Inflammatory macrophage treated with lipopolysaccharide for 1 hour (primary cell): ENCODE results near the gene HOXB1.

Experiments
- DNase-seq, 2 donors: peaks; one replicate each; pipeline ENCODE4 v3.0.0-alpha.2; 2020 to 2022

The HOXB1 gene

DNA sequence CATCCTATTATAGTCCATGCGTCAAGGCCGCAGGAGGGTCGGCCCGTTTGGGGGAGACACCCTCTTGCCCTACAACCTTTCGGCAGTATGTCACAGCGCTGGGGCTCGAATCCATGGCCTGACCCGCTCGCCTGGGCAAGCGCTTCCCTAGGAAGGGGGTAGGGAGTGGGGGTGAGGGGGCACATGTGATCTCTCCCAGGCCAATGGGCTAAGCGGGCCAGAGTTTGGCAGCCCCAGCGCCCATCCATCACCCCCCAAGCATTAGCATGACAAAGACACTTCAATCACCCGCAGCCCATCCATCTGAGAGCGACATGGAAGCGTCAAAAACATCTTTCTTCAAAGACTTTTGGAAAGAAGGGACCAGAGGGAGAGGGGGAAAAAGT is at the start of gene HOXB1:
Gene HOXB1, minus strand, starts transcription at position 125 of the 386 bp plus-strand sequence. Its CDS starts 107 bp downstream, at position 18.
- DNase-seq = no peak

DNA sequence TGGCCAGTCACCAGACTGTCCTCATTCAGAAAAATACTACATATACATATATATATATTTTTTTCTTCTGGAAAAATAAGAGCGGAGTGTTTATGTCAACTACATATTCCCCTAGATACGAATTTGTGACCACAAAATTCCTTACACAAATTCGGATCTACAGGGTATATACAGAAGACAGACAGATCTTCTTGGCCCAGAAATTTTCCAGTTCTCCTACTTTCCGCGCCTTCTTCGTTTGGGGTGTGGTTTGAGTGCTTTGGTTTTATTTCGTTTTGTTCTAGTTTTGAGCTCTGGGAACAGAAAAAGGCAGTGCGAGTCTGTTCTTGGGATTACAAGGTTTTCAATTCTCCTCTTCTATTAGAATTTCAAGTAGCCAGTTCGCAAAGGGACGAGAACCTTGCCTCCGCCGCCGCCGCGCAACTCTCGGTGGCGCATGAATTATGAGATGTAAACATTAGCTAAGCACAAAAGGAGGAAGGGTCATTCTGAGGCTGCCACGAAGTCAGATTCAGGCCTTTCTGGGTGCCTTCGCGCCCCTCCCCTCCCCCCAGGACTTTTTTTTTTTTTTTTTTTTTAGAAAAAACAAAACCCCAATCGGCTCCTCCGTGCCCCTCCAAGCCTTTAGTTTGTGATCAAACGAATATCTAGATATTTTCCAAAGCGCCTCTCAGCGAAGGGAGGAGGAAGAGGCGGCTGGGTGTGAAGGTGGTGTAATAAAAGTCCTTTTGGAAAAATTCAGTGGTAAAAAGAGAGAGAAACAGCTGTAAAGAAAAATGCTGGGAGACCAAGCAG is 49.1 kb upstream of the HOXB1 start:
- no peak for DNase-seq

- DNase-seq = no peak
Measured at GRCh38 chr17:48579471-48579759, 48.6 kb upstream of the HOXB1 start.

- DNase-seq = no peak
Measured at GRCh38 chr17:48578616-48579470, 48.0 kb upstream of the HOXB1 start.

GRCh38 chr17:48577946-48578615 is 47.3 kb upstream of the HOXB1 start, which contains the start of gene HOXB4:
Gene HOXB4 (minus strand): TSS chr17:48578350. CDS start chr17:48578319, 31 bp downstream.
- peak; percentile 50 to 57 for DNase-seq

DNA sequence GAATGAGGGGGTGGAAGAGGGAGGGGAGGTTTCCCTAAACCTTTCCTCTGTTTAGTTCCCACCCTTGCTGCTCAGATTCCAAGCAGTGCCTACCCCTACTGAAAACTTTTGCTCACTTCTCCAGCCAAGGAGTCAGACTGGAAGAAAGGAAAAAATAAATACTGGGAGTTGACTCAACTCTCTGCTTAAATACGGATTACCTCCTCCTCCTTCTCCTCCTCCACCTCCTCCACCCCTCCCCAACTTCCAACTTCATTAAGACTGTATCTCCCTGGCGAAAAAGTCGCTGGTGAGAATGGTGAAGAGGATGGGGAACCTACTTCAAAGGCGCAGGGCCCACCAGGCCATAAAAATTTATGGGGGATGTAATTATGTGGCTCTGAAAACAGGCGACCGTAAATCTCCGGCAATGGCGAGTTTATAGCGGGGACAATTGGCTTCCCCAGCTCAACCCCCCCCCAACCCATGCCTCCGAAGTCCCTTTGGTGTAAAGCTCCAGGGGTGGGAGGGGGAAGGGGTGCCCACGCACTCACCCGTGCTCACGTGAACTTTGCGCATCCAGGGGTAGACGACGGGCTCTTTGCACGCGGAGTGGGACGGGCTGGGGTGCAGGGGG is 46.6 kb upstream of the HOXB1 start:
- DNase-seq = no peak

GRCh38 chr17:48576479-48577309 is 45.9 kb upstream of the HOXB1 start:
- no peak for DNase-seq

- DNase-seq = no peak
Measured at GRCh38 chr17:48575673-48576478, 45.1 kb upstream of the HOXB1 start.

DNA sequence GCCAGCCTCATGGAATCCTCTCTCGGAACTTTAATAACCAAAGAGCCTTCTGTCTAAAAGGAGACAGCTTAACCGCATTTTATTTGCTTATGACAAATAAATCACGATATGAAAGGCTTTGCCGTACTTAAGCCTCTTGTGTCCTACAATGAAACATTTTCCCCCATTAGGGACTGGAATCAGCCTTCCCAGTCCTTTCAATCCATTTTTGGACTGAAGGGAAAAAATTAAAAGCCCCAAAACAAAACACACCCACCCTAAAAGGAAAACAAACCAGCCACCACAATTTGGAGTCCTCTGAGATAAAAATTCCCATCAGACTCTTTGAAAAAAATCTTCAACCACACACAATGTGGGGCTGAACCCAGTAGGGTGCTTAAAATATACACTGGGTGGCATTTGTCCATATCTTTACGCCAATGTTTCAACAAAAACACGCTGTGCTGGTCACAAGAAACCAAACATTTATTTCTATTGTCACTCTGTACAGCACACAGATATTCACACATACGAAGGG is 44.3 kb upstream of the HOXB1 start:
- DNase-seq = no peak

- no peak for DNase-seq
Measured at GRCh38 chr17:48574505-48575065, 43.8 kb upstream of the HOXB1 start.

DNA sequence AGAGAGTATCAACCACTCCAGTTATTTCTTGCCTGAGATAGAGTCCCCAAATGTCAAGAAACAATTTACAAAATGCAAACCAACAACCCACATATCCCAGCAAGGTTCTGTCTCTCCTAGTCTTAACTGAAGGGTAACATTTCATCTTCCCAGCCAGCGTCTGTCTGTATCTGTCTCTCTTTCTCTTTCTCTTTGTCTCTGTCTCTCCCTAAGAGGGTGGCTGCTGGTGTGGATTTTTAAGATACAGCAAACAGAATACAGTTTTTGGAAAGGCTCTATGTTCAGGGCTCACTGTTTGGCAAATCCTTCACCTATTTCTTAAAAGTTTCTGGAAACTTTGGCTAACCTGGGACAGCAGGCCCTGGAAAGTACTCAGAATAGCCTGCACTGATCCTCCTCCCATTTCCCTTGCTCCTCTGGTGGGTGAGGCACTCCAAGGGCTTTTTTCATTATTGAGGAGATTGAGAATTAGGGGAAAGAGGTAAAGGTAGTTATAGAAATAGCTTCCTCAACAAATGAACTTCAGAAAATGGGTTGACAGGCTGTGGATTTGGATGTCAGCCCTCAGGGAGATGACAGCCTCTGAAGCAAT is 41.1 kb upstream of the HOXB1 start:
- no peak for DNase-seq

DNA sequence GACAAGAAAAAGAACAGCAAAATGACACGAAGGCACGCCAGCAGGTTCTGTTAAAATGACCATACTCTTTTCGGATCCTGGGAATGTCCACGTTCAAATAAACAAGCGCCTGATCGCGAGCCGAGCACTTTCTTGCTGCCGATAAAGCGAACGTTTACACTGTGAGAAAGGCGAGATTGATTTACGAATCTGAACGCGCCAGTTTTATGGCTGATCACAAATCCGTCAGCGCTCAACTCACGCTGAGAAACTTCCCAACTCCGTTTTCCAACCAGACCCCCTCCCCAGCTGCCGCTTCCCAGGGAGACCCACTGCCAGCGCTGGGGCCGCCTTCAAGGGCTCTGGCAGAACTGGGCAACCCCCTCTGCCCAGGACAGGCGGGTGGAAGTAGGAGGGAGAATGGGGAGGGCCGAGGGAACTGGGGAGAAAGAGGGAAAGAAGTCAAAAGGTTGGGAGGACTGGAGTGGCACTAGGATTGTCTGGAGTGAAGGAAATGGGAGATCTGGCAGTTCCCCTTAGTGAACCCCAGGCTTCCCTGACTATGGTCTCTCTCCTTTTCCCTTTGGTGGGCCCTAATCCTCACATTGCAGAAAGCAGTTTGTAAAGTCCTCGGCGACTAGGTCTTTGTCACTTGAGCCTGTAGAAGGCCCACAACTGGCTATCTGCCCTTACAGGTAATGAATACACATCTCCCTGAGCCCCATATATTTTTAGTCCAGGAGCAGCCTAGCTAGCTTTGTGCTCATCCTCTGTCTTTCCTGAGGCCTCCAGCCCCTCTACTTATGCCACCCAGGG is 40.4 kb upstream of the HOXB1 start:
- DNase-seq = no peak

GRCh38 chr17:48570325-48571023 is 39.7 kb upstream of the HOXB1 start:
- DNase-seq = no peak

GRCh38 chr17:48569674-48570324 is 39.0 kb upstream of the HOXB1 start:
- no peak for DNase-seq

- no peak for DNase-seq
Measured at GRCh38 chr17:48569240-48569582, 38.4 kb upstream of the HOXB1 start.

- DNase-seq = no peak
Measured at GRCh38 chr17:48568499-48569239, 37.9 kb upstream of the HOXB1 start.

GRCh38 chr17:48567646-48568354 is 37.0 kb upstream of the HOXB1 start:
- DNase-seq = no peak
